K562 (cell line): ENCODE data around the gene NRF1. TPM values are rescaled to one million over a fixed set of nuclear protein-coding genes. Genes with fewer than 3 reads are reported as not detected.

Experiments
- GMEB1 ChIP-seq: fragments of 250-450 bp; sonication (Bioruptor Pico); IDR thresholded peaks from 2 replicates; pipeline ENCODE4 v1.4.0; 2020; ENCODE audit warnings: mild to moderate bottlenecking
- HMGXB4 ChIP-seq: sonication (generic); formaldehyde crosslinking; IDR thresholded peaks from 2 replicates; pipeline ENCODE4 v1.8.1; 2023; ENCODE audit warnings: mild to moderate bottlenecking, missing genetic modification reagents
- NBN ChIP-seq: fragments of 450-650 bp; IDR thresholded peaks from 2 replicates; pipeline ENCODE4 v1.6.1; 2016; ENCODE audit warnings: low read depth, mild to moderate bottlenecking
- RB1 ChIP-seq: fragments of 450-650 bp; IDR thresholded peaks from 2 replicates; pipeline ENCODE4 v1.6.1; 2017; ENCODE audit warnings: low read depth, mild to moderate bottlenecking
- RCOR1 ChIP-seq, 2 experiments: IDR thresholded peaks; 2 replicates each; pipeline ENCODE4 v1.6.1; 2012; ENCODE audit warnings: low read depth in 2 of 2, low read length in 2 of 2, borderline replicate concordance in 1 of 2, improper control_type of control experiment in 1 of 2
- polyA plus RNA-seq, 8 experiments: library from polyadenylated mRNA; depleted of rRNA in 4 of 8; stranded (reverse) in 5 of 8; unstranded in 3 of 8; fragments of >200 nt; fragmentation: Nextera tagmentation in 2 of 8; fragmentation: Illumina TruSeq in 1 of 8; extraction: Ambion mirVana in 2 of 8; extraction: Trizol in 1 of 8; gene quantifications; 2 replicates each; pipeline versions ENCODE4 v1.2.1 to v1.2.3, GENCODE V29; 2011 to 2014; ENCODE audit warnings: inconsistent platforms in 1 of 8, missing spikeins in 1 of 8
- total RNA-seq, 7 experiments: library from RNA; depleted of rRNA in 6 of 7; stranded (reverse); fragments of >200 nt in 6 of 7; fragmentation: Illumina TruSeq in 2 of 7; extraction: Trizol in 2 of 7; gene quantifications; 2 replicates each; pipeline versions ENCODE4 v1.2.1 to v1.2.3, GENCODE V29; 2011 to 2021; ENCODE audit warnings: low replicate concordance in 1 of 7
- TF ChIP-seq, protein P1 (sequence below): sonication (generic); formaldehyde crosslinking; IDR thresholded peaks from 2 replicates; pipeline ENCODE4 v1.9.0; 2022; ENCODE audit warnings: mild to moderate bottlenecking, missing genetic modification reagents
- TF ChIP-seq, protein P2 (sequence below), 2 experiments: fragments of 450-650 bp in 1 of 2; sonication (generic) in 1 of 2; formaldehyde crosslinking in 1 of 2; IDR thresholded peaks in 1 of 2; conservative IDR thresholded peaks in 1 of 2; 2 replicates each; pipeline versions ENCODE4 v1.6.1 to v1.8.1; 2016 to 2023; ENCODE audit warnings: mild to moderate bottlenecking in 2 of 2, moderate library complexity in 2 of 2, inconsistent platforms in 1 of 2, missing genetic modification reagents in 1 of 2
- TF ChIP-seq, protein P3 (sequence below), 2 experiments: fragments of 450-650 bp; formaldehyde crosslinking in 1 of 2; IDR thresholded peaks; 2 replicates each; pipeline versions ENCODE4 v1.4.0 to v1.6.1; 2014 to 2020; ENCODE audit warnings: mild to moderate bottlenecking in 2 of 2, borderline replicate concordance in 1 of 2, low read depth in 1 of 2

NRF1 gene
- total and polyA plus RNA-seq, 9 of the 15 experiments (the other 6 are each of a cell fraction or from before 2014, with no cell fraction given), result 8.6 to 28.8 (median 20.3) TPM

DNA sequence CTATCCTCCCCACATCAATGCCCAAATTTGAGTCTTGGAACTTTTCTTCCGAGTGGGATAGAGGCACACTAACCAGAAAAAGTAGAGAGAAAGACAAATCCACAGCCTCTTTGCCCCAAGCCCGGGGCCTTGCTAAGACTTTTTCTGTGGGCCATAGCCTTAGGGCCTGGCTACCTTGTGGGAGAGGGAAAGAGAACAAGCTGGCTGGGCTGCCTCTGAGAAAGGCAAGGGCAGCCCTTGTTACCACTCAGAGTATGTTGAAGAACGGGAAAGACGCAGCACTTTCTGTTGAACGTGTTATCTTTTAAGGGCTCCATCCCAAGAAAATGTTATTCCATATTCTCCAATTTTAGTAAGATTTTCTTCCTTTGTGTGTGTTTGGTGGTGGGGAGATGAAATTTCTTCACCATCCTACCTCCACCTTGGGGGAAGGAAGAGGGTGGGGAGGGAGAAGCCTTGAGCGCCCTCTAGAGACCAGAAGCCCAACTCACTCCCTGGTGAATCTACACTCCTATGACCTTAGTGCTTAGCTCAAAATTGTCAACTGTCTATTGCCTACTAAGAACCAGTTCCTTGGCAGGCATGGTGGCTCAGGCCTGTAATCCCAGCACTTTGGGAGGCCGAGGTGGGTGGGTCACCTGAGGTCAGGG lies 3.9 kb upstream of the NRF1 start (continued):
- TF ChIP-seq HMGXB4 (0 out of 2 replicates have a peak, but pooled peaks have one; percentile 56), NBN (0 out of 2 replicates have a peak, but pooled peaks have one; percentile 24), GMEB1 (CRISPR knock-in tag) (no peak), RB1 (0 out of 2 replicates have a peak, but pooled peaks have one; percentile 43), RCOR1 (IDR thresholded peaks at IDR 0.05; ENCODE audit: borderline replicate concordance in 1 of 2, low read depth in 2 of 2, low read length in 2 of 2) (0 out of 4 replicates have a peak, but pooled peaks of 1 of the 2 experiments have one; percentile 18)
- TF ChIP-seq, protein P1, sequence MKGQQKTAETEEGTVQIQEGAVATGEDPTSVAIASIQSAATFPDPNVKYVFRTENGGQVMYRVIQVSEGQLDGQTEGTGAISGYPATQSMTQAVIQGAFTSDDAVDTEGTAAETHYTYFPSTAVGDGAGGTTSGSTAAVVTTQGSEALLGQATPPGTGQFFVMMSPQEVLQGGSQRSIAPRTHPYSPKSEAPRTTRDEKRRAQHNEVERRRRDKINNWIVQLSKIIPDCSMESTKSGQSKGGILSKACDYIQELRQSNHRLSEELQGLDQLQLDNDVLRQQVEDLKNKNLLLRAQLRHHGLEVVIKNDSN (CRISPR knock-in tag), result 0 out of 2 replicates have a peak, but pooled peaks have one; percentile 7
- TF ChIP-seq, protein P2, sequence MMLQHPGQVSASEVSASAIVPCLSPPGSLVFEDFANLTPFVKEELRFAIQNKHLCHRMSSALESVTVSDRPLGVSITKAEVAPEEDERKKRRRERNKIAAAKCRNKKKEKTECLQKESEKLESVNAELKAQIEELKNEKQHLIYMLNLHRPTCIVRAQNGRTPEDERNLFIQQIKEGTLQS (IDR thresholded peaks at IDR 0.05), result no peak
- TF ChIP-seq, protein P2 (CRISPR knock-in tag; conservative IDR thresholded peaks at IDR 0.05), result 0 out of 2 replicates have a peak, but pooled peaks have one; percentile 36
- TF ChIP-seq, protein P3, sequence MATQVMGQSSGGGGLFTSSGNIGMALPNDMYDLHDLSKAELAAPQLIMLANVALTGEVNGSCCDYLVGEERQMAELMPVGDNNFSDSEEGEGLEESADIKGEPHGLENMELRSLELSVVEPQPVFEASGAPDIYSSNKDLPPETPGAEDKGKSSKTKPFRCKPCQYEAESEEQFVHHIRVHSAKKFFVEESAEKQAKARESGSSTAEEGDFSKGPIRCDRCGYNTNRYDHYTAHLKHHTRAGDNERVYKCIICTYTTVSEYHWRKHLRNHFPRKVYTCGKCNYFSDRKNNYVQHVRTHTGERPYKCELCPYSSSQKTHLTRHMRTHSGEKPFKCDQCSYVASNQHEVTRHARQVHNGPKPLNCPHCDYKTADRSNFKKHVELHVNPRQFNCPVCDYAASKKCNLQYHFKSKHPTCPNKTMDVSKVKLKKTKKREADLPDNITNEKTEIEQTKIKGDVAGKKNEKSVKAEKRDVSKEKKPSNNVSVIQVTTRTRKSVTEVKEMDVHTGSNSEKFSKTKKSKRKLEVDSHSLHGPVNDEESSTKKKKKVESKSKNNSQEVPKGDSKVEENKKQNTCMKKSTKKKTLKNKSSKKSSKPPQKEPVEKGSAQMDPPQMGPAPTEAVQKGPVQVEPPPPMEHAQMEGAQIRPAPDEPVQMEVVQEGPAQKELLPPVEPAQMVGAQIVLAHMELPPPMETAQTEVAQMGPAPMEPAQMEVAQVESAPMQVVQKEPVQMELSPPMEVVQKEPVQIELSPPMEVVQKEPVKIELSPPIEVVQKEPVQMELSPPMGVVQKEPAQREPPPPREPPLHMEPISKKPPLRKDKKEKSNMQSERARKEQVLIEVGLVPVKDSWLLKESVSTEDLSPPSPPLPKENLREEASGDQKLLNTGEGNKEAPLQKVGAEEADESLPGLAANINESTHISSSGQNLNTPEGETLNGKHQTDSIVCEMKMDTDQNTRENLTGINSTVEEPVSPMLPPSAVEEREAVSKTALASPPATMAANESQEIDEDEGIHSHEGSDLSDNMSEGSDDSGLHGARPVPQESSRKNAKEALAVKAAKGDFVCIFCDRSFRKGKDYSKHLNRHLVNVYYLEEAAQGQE (IDR thresholded peaks at IDR 0.05; ENCODE audit: borderline replicate concordance), result peak; percentile 35; the same call in 1 of the 2 replicates
- TF ChIP-seq, protein P3 (CRISPR knock-in tag; IDR thresholded peaks at IDR 0.05; ENCODE audit: low read depth), result no peak
